ENCODE results near the gene EXOC6.

- TF ChIP-seq CTCF (IDR thresholded peaks at IDR 0.05) (no peak), ZFX (IDR thresholded peaks at IDR 0.05; ENCODE audit: borderline replicate concordance) (no peak)
Observed at GRCh38 chr10:92848037-92848440, 281 bp upstream of the EXOC6 start.

Data from 22Rv1 (cell line).